Fibroblast of lung (primary cell): Measurements from ENCODE around the gene EBF4. TPM values are rescaled to one million over a fixed set of nuclear protein-coding genes. Genes with fewer than 3 reads are reported as not detected.

ENCODE experiments used
- DNase-seq, 2 donors: peaks; one replicate each; pipeline versions ENCODE4 v3.0.0 to v3.0.0-alpha.2; 2010; ENCODE audit warnings: low read depth in 2 of 2
- H2AFZ ChIP-seq: 2 replicates; pipeline ENCODE4 v1.5.1; 2012; ENCODE audit warnings: low read length, control low read depth, inconsistent platforms
- H3K27ac ChIP-seq: 2 replicates; pipeline ENCODE4 v1.5.1; 2011; ENCODE audit warnings: low read length, control low read depth; ENCODE audit not compliant: insufficient read depth
- H3K27me3 ChIP-seq: 2 replicates; pipeline ENCODE4 v1.5.1; 2011; ENCODE audit warnings: mild to moderate bottlenecking, low read length; ENCODE audit not compliant: control insufficient read depth, insufficient read depth
- H3K36me3 ChIP-seq: 2 replicates; pipeline ENCODE4 v1.5.1; 2011; ENCODE audit warnings: low read length; ENCODE audit not compliant: control insufficient read depth, insufficient read depth
- H3K4me1 ChIP-seq: 2 replicates; pipeline ENCODE4 v1.5.1; 2011; ENCODE audit warnings: low read length; ENCODE audit not compliant: control insufficient read depth, insufficient read depth; ENCODE audit errors: extremely low read depth
- H3K4me2 ChIP-seq: 2 replicates; pipeline ENCODE4 v1.5.1; 2011; ENCODE audit warnings: low read length, control low read depth; ENCODE audit not compliant: insufficient read depth; ENCODE audit errors: extremely low read depth
- H3K4me3 ChIP-seq, 4 experiments: fragments of 200-600 bp in 1 of 4; sonication (generic) in 1 of 4; replicated peaks in 1 of 4; 2 replicates each; pipeline ENCODE4 v1.5.1; 2011 to 2016; ENCODE audit warnings: low read length in 4 of 4, low read depth in 3 of 4, mild to moderate bottlenecking in 3 of 4, control low read depth in 2 of 4, inconsistent platforms in 1 of 4, mixed read lengths in 1 of 4; ENCODE audit not compliant: insufficient read depth in 1 of 4; ENCODE audit errors: control extremely low read depth in 1 of 4
- H3K79me2 ChIP-seq: 2 replicates; pipeline ENCODE4 v1.5.1; 2012; ENCODE audit warnings: mild to moderate bottlenecking, low read length, inconsistent platforms; ENCODE audit not compliant: control insufficient read depth, insufficient read depth
- H3K9ac ChIP-seq: 2 replicates; pipeline ENCODE4 v1.5.1; 2011; ENCODE audit warnings: mild to moderate bottlenecking, low read length, control low read depth; ENCODE audit not compliant: insufficient read depth
- H3K9me3 ChIP-seq: 2 replicates; pipeline ENCODE4 v1.5.1; 2012; ENCODE audit warnings: low read depth, low read length; ENCODE audit not compliant: control insufficient read depth, insufficient read depth
- H4K20me1 ChIP-seq: 2 replicates; pipeline ENCODE4 v1.5.1; 2011; ENCODE audit warnings: low read length; ENCODE audit not compliant: control insufficient read depth, insufficient read depth; ENCODE audit errors: extremely low read depth
- CTCF ChIP-seq, 2 donors: IDR thresholded peaks in 1 of 2; conservative IDR thresholded peaks in 1 of 2; 1 replicate in 1 of 2; 2 replicates in 1 of 2; pipeline ENCODE4 v1.5.1; 2011 to 2012; ENCODE audit warnings: low read length in 2 of 2, control low read depth in 1 of 2, inconsistent platforms in 1 of 2, low read depth in 1 of 2, mild to moderate bottlenecking in 1 of 2
- EZH2 ChIP-seq: IDR thresholded peaks from 2 replicates; pipeline ENCODE4 v1.5.1; 2012; ENCODE audit warnings: low read length, control low read depth, mild to moderate bottlenecking; ENCODE audit errors: missing control alignments
- polyA plus RNA-seq, 2 donors: library from polyadenylated mRNA; depleted of rRNA in 1 of 2; stranded (reverse) in 1 of 2; unstranded in 1 of 2; fragments of >200 nt; gene quantifications; 2 replicates each; pipeline ENCODE4 v1.2.1, GENCODE V29; 2011 to 2012; ENCODE audit warnings: missing spikeins in 1 of 2
- total RNA-seq: library from RNA; depleted of rRNA; stranded (reverse); fragments of >200 nt; gene quantifications from 2 replicates; pipeline ENCODE4 v1.2.1, GENCODE V29; 2014

Gene EBF4
- total and polyA plus RNA-seq, 2 donors (not counting 1 experiment from before 2014, with no cell fraction given): 0.35 to 0.99 TPM

GRCh38 chr20:2748551-2749342 lies 56.2 kb downstream of the EBF4 start:
- Histone ChIP-seq H3K36me3 (no peaks in the 10 kb centered on the region), H3K4me1 (peaks cover 3% of the 10 kb centered on the region), H3K4me3 (no peak overlapping the region), H3K4me2 (no peak overlapping the region), H3K79me2 (no peaks in the 10 kb centered on the region), H4K20me1 (no peaks in the 10 kb centered on the region), H2AFZ (no peak overlapping the region), H3K9ac (no peak overlapping the region), H3K27me3 (peaks cover 18% of the 10 kb centered on the region), H3K27ac (no peak overlapping the region), H3K9me3 (no peaks in the 10 kb centered on the region)
- TF ChIP-seq CTCF (conservative IDR thresholded peaks at IDR 0.05 in 1 of 2, IDR thresholded peaks at IDR 0.05 in 1 of 2; ENCODE audit: low read depth in 1 of 2, low read length in 2 of 2) (no peak), EZH2 (no peak)
- no peak for DNase-seq

- Histone ChIP-seq H3K27ac (no peak overlapping the region), H2AFZ (no peak overlapping the region)
Measured at GRCh38 chr20:2749343-2749950, 56.9 kb downstream of the EBF4 start.

More at GRCh38 chr20:2749343-2749950, 56.9 kb downstream of the EBF4 start:
- peaks cover 3% of the 10 kb centered on the region for H3K4me1 ChIP-seq
- H3K27me3 ChIP-seq: peaks cover 23% of the 10 kb centered on the region
- no peaks in the 10 kb centered on the region for H3K9me3 ChIP-seq
- H3K36me3 ChIP-seq: no peaks in the 10 kb centered on the region
- DNase-seq: no peak
- no peaks in the 10 kb centered on the region for H3K79me2 ChIP-seq
- no peak for TF ChIP-seq CTCF (conservative IDR thresholded peaks at IDR 0.05 in 1 of 2, IDR thresholded peaks at IDR 0.05 in 1 of 2; ENCODE audit: low read depth in 1 of 2, low read length in 2 of 2)
- no peak for TF ChIP-seq EZH2
- no peak overlapping the region for H3K4me2 ChIP-seq
- no peaks in the 10 kb centered on the region for H4K20me1 ChIP-seq
- H3K4me3 ChIP-seq: no peak overlapping the region
- no peak overlapping the region for H3K9ac ChIP-seq
